K562 (cell line): ENCODE data around the gene NT5C. TPM values are rescaled to one million over a fixed set of nuclear protein-coding genes. Genes with fewer than 3 reads are reported as not detected.
A peak's percentile ranks its signal among the peaks of the same experiment; 100 is the strongest.

ENCODE experiments used
- ATAC-seq: fragments of 200-7000 bp; cut with Tn5 transposase; 3 replicates; pipeline ENCODE4 v1.9.1; 2020; ENCODE audit warnings: moderate library complexity
- BruUV-seq: library from RNA; stranded (reverse); fragments of 400-500 nt; replicated peaks from 2 replicates; lab custom pipeline; 2021; lab: Mats Ljungman, UMichigan
- CTCF ChIA-PET: fragments of 300-600 bp; formaldehyde crosslinking; extraction: SDS; loops from one replicate; lab custom pipeline; 2021; ENCODE audit warnings: low intra/inter-chr PET ratio; lab: Yijun Ruan, JAX
- POLR2A ChIA-PET: fragments of 300-600, 350-650 bp; sonication (Branson Sonifier 250); formaldehyde crosslinking; extraction: SDS; loops from one replicate; lab custom pipeline; 2021; ENCODE audit warnings: antibody characterized with exemption, inconsistent platforms; lab: Yijun Ruan, JAX
- DNase-seq, 4 experiments: peaks; one replicate each; pipeline versions ENCODE4 v3.0.0 to v3.0.0-alpha.2; 2011 to 2018; ENCODE audit warnings: low spot score in 3 of 4, mixed read lengths in 3 of 4; ENCODE audit errors: extremely low read depth in 1 of 4
- FAIRE-seq: peaks from 2 replicates; lab custom pipeline; 2011; peaks lifted over from hg19 to GRCh38; lab: Jason Lieb, UNC
- H2AFZ ChIP-seq: 2 replicates; pipeline ENCODE4 v1.6.0; 2011; ENCODE audit warnings: low read depth, low read length, control low read depth, inconsistent platforms
- H3K27ac ChIP-seq: fragments of 200-600 bp; 3 replicates; pipeline ENCODE4 v1.8.0; 2011; ENCODE audit warnings: low read depth, mild to moderate bottlenecking, control low read depth, inconsistent platforms, low read length, moderate library complexity, mixed read lengths; ENCODE audit errors: extremely low read depth
- H3K27me3 ChIP-seq, 2 experiments: fragments of 300-600 bp in 1 of 2; 2 replicates in 1 of 2; 3 replicates in 1 of 2; pipeline versions ENCODE4 v1.6.0 to v1.8.0; 2011; ENCODE audit warnings: inconsistent platforms in 2 of 2, low read length in 2 of 2, mild to moderate bottlenecking in 1 of 2, mixed read lengths in 1 of 2, moderate library complexity in 1 of 2; ENCODE audit not compliant: control insufficient read depth in 2 of 2, insufficient read depth in 2 of 2
- H3K36me3 ChIP-seq: fragments of 300-600 bp; 3 replicates; pipeline ENCODE4 v1.8.0; 2011; ENCODE audit warnings: mild to moderate bottlenecking, low read length, inconsistent platforms; ENCODE audit not compliant: control insufficient read depth, insufficient read depth
- H3K4me1 ChIP-seq, 2 experiments: fragments of 200-600 bp in 1 of 2; replicated peaks in 1 of 2; 2 replicates in 1 of 2; 3 replicates in 1 of 2; pipeline versions ENCODE4 v1.5.1 to v1.8.0; 2011; ENCODE audit warnings: inconsistent platforms in 2 of 2, low read length in 2 of 2, mild to moderate bottlenecking in 1 of 2, mixed read lengths in 1 of 2, moderate library complexity in 1 of 2; ENCODE audit not compliant: control insufficient read depth in 2 of 2, insufficient read depth in 2 of 2
- H3K4me2 ChIP-seq: 2 replicates; pipeline ENCODE4 v1.6.1; 2011; ENCODE audit warnings: low read length, control low read depth, inconsistent platforms, mixed read lengths; ENCODE audit not compliant: insufficient read depth
- H3K4me3 ChIP-seq: fragments of 200-600 bp; sonication (generic), shearing (Covaris generic); 2 replicates; pipeline ENCODE4 v1.5.1; 2016; ENCODE audit warnings: control low read depth, inconsistent platforms
- H3K79me2 ChIP-seq: fragments of 200-600 bp; 3 replicates; pipeline ENCODE4 v1.8.0; 2011; ENCODE audit warnings: low read length, inconsistent platforms; ENCODE audit not compliant: control insufficient read depth, insufficient read depth
- H3K9ac ChIP-seq, 2 experiments: 2 replicates each; pipeline versions ENCODE4 v1.6.0 to v1.6.1; 2011; ENCODE audit warnings: low read depth in 2 of 2, low read length in 2 of 2, control low read depth in 1 of 2, inconsistent platforms in 1 of 2, mild to moderate bottlenecking in 1 of 2, mixed read lengths in 1 of 2; ENCODE audit not compliant: insufficient read depth in 1 of 2
- H3K9me1 ChIP-seq: one replicate; pipeline ENCODE4 v1.6.0; 2011; ENCODE audit warnings: inconsistent platforms, mild to moderate bottlenecking, low read length, moderate library complexity; ENCODE audit not compliant: control insufficient read depth, insufficient read depth
- H3K9me3 ChIP-seq: replicated peaks from 2 replicates; pipeline ENCODE4 v1.5.1; 2011; ENCODE audit warnings: low read depth, low read length, inconsistent platforms; ENCODE audit not compliant: control insufficient read depth, insufficient read depth
- H4K20me1 ChIP-seq: replicated peaks from 2 replicates; pipeline ENCODE4 v1.6.1; 2011; ENCODE audit warnings: low read length, inconsistent platforms, mixed read lengths; ENCODE audit not compliant: control insufficient read depth, insufficient read depth
- BCOR ChIP-seq: fragments of 450-650 bp; IDR thresholded peaks from 2 replicates; pipeline ENCODE4 v1.6.1; 2016
- FOS ChIP-seq: IDR thresholded peaks from 3 replicates; pipeline ENCODE4 v1.6.1; 2011; ENCODE audit not compliant: insufficient read length; ENCODE audit errors: extremely low read depth
- MED1 ChIP-seq: sonication (generic); formaldehyde crosslinking; IDR thresholded peaks from 2 replicates; pipeline ENCODE4 v1.8.1; 2023; ENCODE audit warnings: missing genetic modification reagents, borderline replicate concordance
- PHF21A ChIP-seq: fragments of 450-650 bp; IDR thresholded peaks from 2 replicates; pipeline ENCODE4 v1.6.1; 2017; ENCODE audit warnings: low read depth, borderline replicate concordance
- POLR2H ChIP-seq: IDR thresholded peaks from 2 replicates; pipeline ENCODE4 v1.6.1; 2016; ENCODE audit warnings: missing genetic modification characterization, low read depth, mild to moderate bottlenecking, control low read depth, missing compliant biosample characterization, moderate library complexity
- ZC3H4 ChIP-seq: sonication (generic); formaldehyde crosslinking; IDR thresholded peaks from 2 replicates; pipeline ENCODE4 v1.9.0; 2021; ENCODE audit warnings: missing genetic modification reagents, borderline replicate concordance
- WGBS: fragments of 100-300 bp; shearing (Covaris generic); methylation state at CpG from one replicate; pipeline ENCODE4 v1.1.6; 2016; ENCODE audit warnings: low coverage, mixed read lengths; ENCODE audit not compliant: insufficient coverage; ENCODE audit errors: missing lambda C conversion rate; 5-methylcytosine and 5-hydroxymethylcytosine counted together
- in situ Hi-C: fragments of 300-500 bp; cut with MboI; formaldehyde crosslinking; loops from 4 replicates; pipeline ENCODE4 v1.15.0; 2018; ENCODE audit warnings: inconsistent platforms, mixed read lengths
- intact Hi-C: fragments of 100-400 bp; cut with micrococcal nuclease; formaldehyde crosslinking; loops from 2 replicates; pipeline ENCODE4 v1.14.2; 2022
- polyA plus RNA-seq, 8 experiments: library from polyadenylated mRNA; depleted of rRNA in 4 of 8; stranded (reverse) in 5 of 8; unstranded in 3 of 8; fragments of >200 nt; fragmentation: Nextera tagmentation in 2 of 8; fragmentation: Illumina TruSeq in 1 of 8; extraction: Ambion mirVana in 2 of 8; extraction: Trizol in 1 of 8; gene quantifications; 2 replicates each; pipeline versions ENCODE4 v1.2.1 to v1.2.3, GENCODE V29; 2011 to 2014; ENCODE audit warnings: inconsistent platforms in 1 of 8, missing spikeins in 1 of 8
- total RNA-seq, 7 experiments: library from RNA; depleted of rRNA in 6 of 7; stranded (reverse); fragments of >200 nt in 6 of 7; fragmentation: Illumina TruSeq in 2 of 7; extraction: Trizol in 2 of 7; gene quantifications; 2 replicates each; pipeline versions ENCODE4 v1.2.1 to v1.2.3, GENCODE V29; 2011 to 2021; ENCODE audit warnings: low replicate concordance in 1 of 7
- TF ChIP-seq, protein P1 (sequence below), 2 experiments: fragments of 200-800 bp in 1 of 2; sonication (Bioruptor generic) in 1 of 2; sonication (generic) in 1 of 2; formaldehyde crosslinking in 1 of 2; IDR thresholded peaks in 1 of 2; conservative IDR thresholded peaks in 1 of 2; 2 replicates each; pipeline versions ENCODE4 v1.5.0 to v1.6.1; 2016 to 2020; ENCODE audit warnings: missing compliant biosample characterization in 1 of 2, missing genetic modification characterization in 1 of 2, missing genetic modification reagents in 1 of 2

The NT5C gene
- total and polyA plus RNA-seq, 9 of the 15 experiments (the other 6 are each of a cell fraction or from before 2014, with no cell fraction given), result 2.9 to 205 (median 45.0) TPM

DNA sequence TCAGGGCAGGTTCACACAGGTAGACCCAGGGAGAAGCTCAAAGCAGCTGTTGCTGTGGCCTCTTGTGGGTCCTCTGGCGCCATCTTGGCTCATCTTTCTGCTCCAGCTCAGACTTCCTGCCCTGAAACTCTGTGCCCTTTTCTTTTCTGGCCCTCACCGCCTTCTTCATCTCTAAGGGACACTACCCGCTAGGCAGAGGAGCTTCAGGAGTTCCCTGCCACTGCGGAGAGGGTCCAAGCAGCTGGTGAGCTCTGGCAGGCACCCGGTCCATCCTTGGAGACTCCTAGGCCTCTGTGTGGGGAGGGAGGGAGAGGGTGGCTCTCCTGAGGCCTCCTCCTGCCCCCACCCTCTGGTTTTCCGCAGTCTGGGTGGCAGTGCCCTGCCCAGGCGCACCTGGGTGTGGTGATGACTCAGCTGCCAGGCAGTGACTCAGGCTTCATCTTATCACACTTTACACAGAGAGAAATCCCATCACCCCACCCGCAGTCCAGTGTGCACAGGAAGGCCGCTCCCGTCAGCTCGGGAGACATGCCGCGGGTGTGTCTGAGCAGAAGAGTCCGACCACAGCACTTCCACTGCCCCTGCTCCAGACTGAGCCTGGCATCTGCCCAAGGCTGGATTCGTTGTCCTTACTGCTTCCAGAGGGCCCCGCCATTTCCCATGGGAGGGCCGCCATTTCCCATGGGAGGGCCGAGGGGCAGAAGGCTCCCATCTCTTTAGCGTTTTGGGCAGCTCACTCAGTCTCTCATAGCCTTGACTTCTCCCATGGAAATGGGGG lies 7.3 kb downstream of the NT5C start (continued):
- TF ChIP-seq, protein P1, sequence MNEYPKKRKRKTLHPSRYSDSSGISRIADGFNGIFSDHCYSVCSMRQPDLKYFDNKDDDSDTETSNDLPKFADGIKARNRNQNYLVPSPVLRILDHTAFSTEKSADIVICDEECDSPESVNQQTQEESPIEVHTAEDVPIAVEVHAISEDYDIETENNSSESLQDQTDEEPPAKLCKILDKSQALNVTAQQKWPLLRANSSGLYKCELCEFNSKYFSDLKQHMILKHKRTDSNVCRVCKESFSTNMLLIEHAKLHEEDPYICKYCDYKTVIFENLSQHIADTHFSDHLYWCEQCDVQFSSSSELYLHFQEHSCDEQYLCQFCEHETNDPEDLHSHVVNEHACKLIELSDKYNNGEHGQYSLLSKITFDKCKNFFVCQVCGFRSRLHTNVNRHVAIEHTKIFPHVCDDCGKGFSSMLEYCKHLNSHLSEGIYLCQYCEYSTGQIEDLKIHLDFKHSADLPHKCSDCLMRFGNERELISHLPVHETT (CRISPR knock-in tag; conservative IDR thresholded peaks at IDR 0.05 in 1 of 2, IDR thresholded peaks at IDR 0.05 in 1 of 2), result peak in 1 of 2 experiments; percentile 75; a peak in 1 of 4 replicates
- TF ChIP-seq, all 486 proteins: peak for 166

DNA sequence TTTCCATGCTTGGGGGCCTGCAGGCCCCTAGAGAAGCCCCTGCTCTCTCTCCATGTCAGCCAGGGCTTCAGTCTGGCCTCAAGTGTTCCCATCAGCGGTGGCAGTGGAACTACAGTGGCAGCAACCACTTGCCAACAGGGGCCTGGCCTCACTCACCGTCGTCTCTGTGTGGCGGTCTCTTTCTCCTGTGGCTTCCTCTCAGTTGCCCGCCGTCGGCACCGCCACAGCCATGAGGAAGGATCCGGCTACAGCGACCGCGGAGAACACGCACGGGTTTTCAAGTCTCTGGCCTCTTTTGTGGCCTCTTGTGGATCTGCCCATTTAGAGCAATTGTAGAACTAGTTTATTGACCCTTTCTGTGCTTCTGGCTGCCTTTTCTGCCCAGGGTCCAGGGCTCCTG lies 13.2 kb downstream of the NT5C start:
- H3K4me2 ChIP-seq, result no peak overlapping the region
- H3K27ac ChIP-seq, result no peak overlapping the region
- ATAC-seq (no peak), DNase-seq (no peak), FAIRE-seq (no peak)
- WGBS, result 94% methylated on average over 14 of the region's 14 CpGs
- no peak for TF ChIP-seq BCOR
- no peak for TF ChIP-seq ZC3H4 (CRISPR knock-in tag)
- TF ChIP-seq POLR2H (tag), result no peak
- no peak for TF ChIP-seq PHF21A
- no peak for TF ChIP-seq FOS
- no peak for TF ChIP-seq MED1 (CRISPR knock-in tag)
- H3K4me3 ChIP-seq, result no peak overlapping the region
- no peaks in the 10 kb centered on the region for H3K27me3 ChIP-seq
- ChIA-PET POLR2A (interaction anchor here (0.5 to 1.4 kb wide), 3 partner anchors 11 to 207 kb away, joined by 3 to 4 read pairs (median 3); no protein-coding TSS in a partner anchor), CTCF (interaction anchor here (0.5 kb wide), 1 partner anchor 54 kb away, joined by 7 read pairs; no protein-coding TSS in a partner anchor)
- peaks cover 12 to 21% of the 10 kb centered on the region in 2 experiments for H3K4me1 ChIP-seq
- peaks cover 14% of the 10 kb centered on the region for H3K79me2 ChIP-seq
- in situ Hi-C loops, result loop anchor here (10.0 kb wide), 1 partner anchor 296 kb away; no protein-coding TSS in a partner anchor
- H3K9me1 ChIP-seq, result no peaks in the 10 kb centered on the region
- no TSS peak for BruUV-seq
- H3K36me3 ChIP-seq, result peaks cover 33% of the 10 kb centered on the region; the same call in 2 of the 3 replicates
- 0 out of 4 replicates have a peak overlapping the region, but pooled peaks of 1 of the 2 experiments have one; percentile 70 for H3K9ac ChIP-seq
- intact Hi-C loops, result no loop called here
- no peaks in the 10 kb centered on the region for H3K9me3 ChIP-seq
- no peaks in the 10 kb centered on the region for H4K20me1 ChIP-seq
- H2AFZ ChIP-seq, result no peak overlapping the region
